HG02938 (cell line): ENCODE data around the gene RAX2.

Experiments used
- ATAC-seq: cut with Tn5 transposase; IDR thresholded peaks from one replicate; pipeline ENCODE4 v1.9.1; 2021; ENCODE audit warnings: mild to moderate bottlenecking, moderate library complexity; ENCODE audit not compliant: unreplicated experiment

Gene RAX2

GRCh38 chr19:3803114-3803888 is 31.3 kb upstream of the RAX2 start:
- no peak for ATAC-seq

- no peak for ATAC-seq
These were observed 29.5 kb upstream of the RAX2 start for GRCh38 chr19:3801412-3802096.

GRCh38 chr19:3800996-3801395 is 29.0 kb upstream of the RAX2 start:
- ATAC-seq = no peak

GRCh38 chr19:3798137-3798536 is 26.1 kb upstream of the RAX2 start:
- ATAC-seq = no peak

GRCh38 chr19:3796358-3796757 is 24.3 kb upstream of the RAX2 start:
- no peak for ATAC-seq

- ATAC-seq = no peak
These were observed 21.8 kb upstream of the RAX2 start for GRCh38 chr19:3793799-3794198.

- no peak for ATAC-seq
These were observed 20.1 kb upstream of the RAX2 start for GRCh38 chr19:3792114-3792513.

- no peak for ATAC-seq
These were observed 18.9 kb upstream of the RAX2 start for GRCh38 chr19:3790941-3791340.

- no peak for ATAC-seq
These were observed 18.2 kb upstream of the RAX2 start for GRCh38 chr19:3790209-3790734.

- no peak for ATAC-seq
These were observed 17.2 kb upstream of the RAX2 start for GRCh38 chr19:3788996-3789778.

- ATAC-seq = no peak
These were observed 14.2 kb upstream of the RAX2 start, which contains the start of gene MATK for GRCh38 chr19:3785938-3786824. TSS of gene MATK (minus strand) at chr19:3786381. CDS start at chr19:3785135, 1,246 bp downstream.

GRCh38 chr19:3785451-3785937 is 13.5 kb upstream of the RAX2 start:
- no peak for ATAC-seq

- no peak for ATAC-seq
These were observed 12.8 kb upstream of the RAX2 start for GRCh38 chr19:3784607-3785450.

GRCh38 chr19:3783660-3784584 is 11.9 kb upstream of the RAX2 start:
- ATAC-seq = no peak

- ATAC-seq = no peak
These were observed 10.9 kb upstream of the RAX2 start for GRCh38 chr19:3782903-3783302.

GRCh38 chr19:3782330-3782729 is 10.3 kb upstream of the RAX2 start:
- ATAC-seq = no peak

GRCh38 chr19:3781603-3782002 is 9.6 kb upstream of the RAX2 start:
- no peak for ATAC-seq

- ATAC-seq = no peak
These were observed 8.8 kb upstream of the RAX2 start for GRCh38 chr19:3780786-3781304.
